ENCODE measurements around the gene DISP1.

Gene DISP1

GRCh38 chr1:222783051-222783450 lies 31.8 kb upstream of the DISP1 start:
- H3K27me3 ChIP-seq = no peaks in the 10 kb centered on the region
- no peaks in the 10 kb centered on the region for H3K36me3 ChIP-seq
- H3K9me3 ChIP-seq = peaks cover 17% of the 10 kb centered on the region; the same call in 1 of the 2 replicates
- no peak overlapping the region for H3K9ac ChIP-seq
- no peak overlapping the region for H3K4me3 ChIP-seq
- peaks cover 14% of the 10 kb centered on the region for H3K4me1 ChIP-seq
- TF ChIP-seq Cebpa-rat (IDR thresholded peaks at IDR 0.05) = no peak
- no peaks in the 10 kb centered on the region for H4K20me1 ChIP-seq
- H3K27ac ChIP-seq = no peak overlapping the region
- no peak overlapping the region for H3K4me2 ChIP-seq

DNA sequence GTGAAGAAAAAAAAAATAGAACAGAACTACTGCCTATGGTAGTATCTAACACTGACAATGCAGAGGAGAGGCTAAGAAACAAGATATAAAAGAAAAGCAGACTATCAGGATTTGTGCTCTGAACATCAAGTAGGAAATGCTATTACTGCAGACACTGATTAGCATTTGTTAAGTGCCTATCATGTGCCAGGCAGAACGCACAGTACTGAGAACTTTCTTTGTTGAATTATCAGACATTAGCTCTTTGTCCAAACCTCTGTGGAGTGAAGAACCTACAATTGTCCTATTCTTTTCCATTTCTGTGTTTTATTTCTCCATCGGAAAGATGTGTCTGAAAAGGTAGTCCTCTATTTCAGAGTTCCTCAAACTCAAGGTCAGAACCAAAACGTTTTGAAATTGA lies 30.5 kb upstream of the DISP1 start:
- no peak overlapping the region for H3K9ac ChIP-seq

GRCh38 chr1:222784916-222785315 lies 29.9 kb upstream of the DISP1 start:
- Histone ChIP-seq H3K9ac (no peak overlapping the region), H3K27ac (no peak overlapping the region), H3K4me1 (peaks cover 24% of the 10 kb centered on the region), H4K20me1 (no peaks in the 10 kb centered on the region), H3K36me3 (no peaks in the 10 kb centered on the region), H3K4me3 (no peak overlapping the region), H3K27me3 (no peaks in the 10 kb centered on the region), H3K4me2 (peak overlapping the region; percentile 30), H3K9me3 (peaks cover 33% of the 10 kb centered on the region)
- TF ChIP-seq Cebpa-rat (IDR thresholded peaks at IDR 0.05) = no peak

More for the DNA sequence above, 30.5 kb upstream of the DISP1 start:
- no peaks in the 10 kb centered on the region for H3K36me3 ChIP-seq
- no peak overlapping the region for H3K4me2 ChIP-seq
- H4K20me1 ChIP-seq = no peaks in the 10 kb centered on the region
- H3K27me3 ChIP-seq = no peaks in the 10 kb centered on the region
- H3K9me3 ChIP-seq = peaks cover 28% of the 10 kb centered on the region
- no peak overlapping the region for H3K4me3 ChIP-seq
- H3K4me1 ChIP-seq = peaks cover 24% of the 10 kb centered on the region
- no peak for TF ChIP-seq Cebpa-rat (IDR thresholded peaks at IDR 0.05)
- H3K27ac ChIP-seq = no peak overlapping the region

- no peaks in the 10 kb centered on the region for H4K20me1 ChIP-seq
- no peaks in the 10 kb centered on the region for H3K36me3 ChIP-seq
- no peaks in the 10 kb centered on the region for H3K27me3 ChIP-seq
- TF ChIP-seq Cebpa-rat (IDR thresholded peaks at IDR 0.05) = no peak
- no peak overlapping the region for H3K9ac ChIP-seq
- peak overlapping the region; percentile 30 for H3K4me2 ChIP-seq
- peaks cover 34% of the 10 kb centered on the region for H3K9me3 ChIP-seq
- peaks cover 24% of the 10 kb centered on the region for H3K4me1 ChIP-seq
- H3K4me3 ChIP-seq = no peak overlapping the region
- no peak overlapping the region for H3K27ac ChIP-seq
These were observed 29.3 kb upstream of the DISP1 start for GRCh38 chr1:222785529-222785928.

GRCh38 chr1:222786121-222786520 lies 28.7 kb upstream of the DISP1 start:
- H3K27ac ChIP-seq = no peak overlapping the region
- H3K27me3 ChIP-seq = no peaks in the 10 kb centered on the region
- TF ChIP-seq Cebpa-rat (IDR thresholded peaks at IDR 0.05) = no peak

DNA sequence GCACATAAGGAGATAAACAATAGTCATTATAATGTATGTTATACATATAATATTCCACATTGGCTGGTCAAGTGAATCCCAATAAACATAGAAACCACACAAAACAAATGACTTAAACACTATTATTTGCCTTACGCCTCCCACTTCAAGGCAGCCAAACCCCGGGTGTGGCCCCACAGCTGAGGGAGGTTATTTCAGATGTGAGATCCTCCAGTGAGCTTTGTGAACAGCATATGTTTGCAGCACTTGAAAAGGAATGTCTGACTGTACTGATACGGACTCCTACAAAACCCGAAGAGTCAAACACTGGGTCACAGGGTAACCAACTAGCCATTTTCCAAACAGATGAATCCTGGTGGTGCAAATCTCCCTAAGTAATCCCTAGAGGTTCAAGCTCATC lies 27.1 kb upstream of the DISP1 start:
- Histone ChIP-seq H3K4me3 (no peak overlapping the region), H3K4me2 (no peak overlapping the region), H3K36me3 (no peaks in the 10 kb centered on the region), H3K27ac (no peak overlapping the region), H4K20me1 (no peaks in the 10 kb centered on the region), H3K4me1 (peaks cover 29% of the 10 kb centered on the region), H3K27me3 (no peaks in the 10 kb centered on the region), H3K9ac (no peak overlapping the region), H3K9me3 (peaks cover 24% of the 10 kb centered on the region)
- no peak for TF ChIP-seq Cebpa-rat (IDR thresholded peaks at IDR 0.05)

More at GRCh38 chr1:222786121-222786520, 28.7 kb upstream of the DISP1 start:
- no peak overlapping the region for H3K4me3 ChIP-seq
- H3K4me2 ChIP-seq = no peak overlapping the region
- peaks cover 28% of the 10 kb centered on the region for H3K4me1 ChIP-seq
- no peaks in the 10 kb centered on the region for H3K36me3 ChIP-seq
- peaks cover 29% of the 10 kb centered on the region for H3K9me3 ChIP-seq
- H4K20me1 ChIP-seq = no peaks in the 10 kb centered on the region
- H3K9ac ChIP-seq = no peak overlapping the region

GRCh38 chr1:222788402-222789156 lies 26.3 kb upstream of the DISP1 start:
- Histone ChIP-seq H3K36me3 (no peaks in the 10 kb centered on the region), H3K4me1 (peaks cover 34% of the 10 kb centered on the region), H3K4me3 (no peak overlapping the region), H3K9ac (no peak overlapping the region), H3K4me2 (peak overlapping the region; percentile 26), H3K9me3 (peaks cover 24% of the 10 kb centered on the region), H4K20me1 (no peaks in the 10 kb centered on the region), H3K27me3 (no peaks in the 10 kb centered on the region), H3K27ac (no peak overlapping the region)
- TF ChIP-seq Cebpa-rat (IDR thresholded peaks at IDR 0.05) = no peak

GRCh38 chr1:222790115-222790514 lies 24.7 kb upstream of the DISP1 start:
- no peak overlapping the region for H3K4me3 ChIP-seq
- H4K20me1 ChIP-seq = no peaks in the 10 kb centered on the region
- no peak overlapping the region for H3K4me2 ChIP-seq
- peaks cover 32% of the 10 kb centered on the region for H3K4me1 ChIP-seq
- H3K27me3 ChIP-seq = no peaks in the 10 kb centered on the region
- H3K27ac ChIP-seq = no peak overlapping the region
- H3K9me3 ChIP-seq = peaks cover 30% of the 10 kb centered on the region
- no peak for TF ChIP-seq Cebpa-rat (IDR thresholded peaks at IDR 0.05)
- no peaks in the 10 kb centered on the region for H3K36me3 ChIP-seq
- H3K9ac ChIP-seq = no peak overlapping the region

- Histone ChIP-seq H3K27ac (no peak overlapping the region), H3K4me3 (no peak overlapping the region), H3K9ac (no peak overlapping the region), H3K9me3 (peaks cover 34% of the 10 kb centered on the region), H3K27me3 (no peaks in the 10 kb centered on the region), H4K20me1 (no peaks in the 10 kb centered on the region), H3K4me2 (no peak overlapping the region), H3K36me3 (no peaks in the 10 kb centered on the region), H3K4me1 (peaks cover 28% of the 10 kb centered on the region)
- no peak for TF ChIP-seq Cebpa-rat (IDR thresholded peaks at IDR 0.05)
These were observed 24.3 kb upstream of the DISP1 start for GRCh38 chr1:222790520-222790919.

- TF ChIP-seq Cebpa-rat (IDR thresholded peaks at IDR 0.05) = no peak
These were observed 23.7 kb upstream of the DISP1 start for GRCh38 chr1:222791006-222791710.

More at GRCh38 chr1:222791006-222791710, 23.7 kb upstream of the DISP1 start:
- Histone ChIP-seq H3K27ac (no peak overlapping the region), H3K36me3 (no peaks in the 10 kb centered on the region), H4K20me1 (no peaks in the 10 kb centered on the region), H3K9me3 (peaks cover 40% of the 10 kb centered on the region), H3K27me3 (no peaks in the 10 kb centered on the region), H3K4me2 (no peak overlapping the region), H3K4me1 (peaks cover 26% of the 10 kb centered on the region), H3K9ac (no peak overlapping the region), H3K4me3 (no peak overlapping the region)

All from BLaER1 (cell line).